Suprapubic skin (tissue), 4 donors: ENCODE data around the gene PIP4K2B.

ENCODE experiments used
- CTCF ChIP-seq, 2 donors: fragments of 200-600 bp in 1 of 2; fragments of 450-650 bp in 1 of 2; sonication (generic) in 1 of 2; IDR thresholded peaks; one replicate each; pipeline ENCODE4 v1.5.1; 2016 to 2019; ENCODE audit warnings: antibody characterized with exemption in 2 of 2, mild to moderate bottlenecking in 1 of 2, moderate library complexity in 1 of 2
- EP300 ChIP-seq: sonication (generic); formaldehyde crosslinking; IDR thresholded peaks from one replicate; pipeline ENCODE4 v1.6.1; 2017; ENCODE audit warnings: antibody characterized with exemption
- POLR2A ChIP-seq, 2 donors: fragments of 450-650 bp; IDR thresholded peaks; one replicate each; pipeline ENCODE4 v1.6.1; 2017; ENCODE audit warnings: antibody characterized with exemption in 2 of 2, mild to moderate bottlenecking in 2 of 2, moderate library complexity in 2 of 2
- POLR2AphosphoS5 ChIP-seq, 3 donors: sonication (generic); formaldehyde crosslinking; IDR thresholded peaks; one replicate each; pipeline ENCODE4 v1.6.1; 2017; ENCODE audit warnings: antibody characterized with exemption in 3 of 3

- TF ChIP-seq CTCF (IDR thresholded peaks at IDR 0.05): no peak
- TF ChIP-seq POLR2AphosphoS5 (IDR thresholded peaks at IDR 0.05): no peak
- no peak for TF ChIP-seq POLR2A (IDR thresholded peaks at IDR 0.05)
- no peak for TF ChIP-seq EP300
These were observed 59.3 kb downstream of the PIP4K2B start for GRCh38 chr17:38740044-38740443.
